Measurements from ENCODE around the gene FAM217B.

GRCh38 chr20:59996108-59996507 lies 55.9 kb downstream of the FAM217B start:
- TF ChIP-seq CTCF (IDR thresholded peaks at IDR 0.05) (no peak), POLR2AphosphoS5 (IDR thresholded peaks at IDR 0.05) (no peak), POLR2A (IDR thresholded peaks at IDR 0.05) (no peak)
